Natural killer cell treated with Interleukin-12 subunit alpha and Interleukin-12 subunit beta and Interleukin-15 and Interleukin-18, amount 100 ng/mL, for 72 hours (primary cell): ENCODE data around the gene CFTR. TPM values are rescaled to one million over a fixed set of nuclear protein-coding genes. Genes with fewer than 3 reads are reported as not detected.

Source experiments
- ATAC-seq, 2 donors: fragments of 150-1000 bp; cut with Tn5 transposase in 1 of 2; sonication (Bioruptor Pico), chemical (Tn5 transposase) in 1 of 2; 2 replicates each; pipeline ENCODE4 v1.10.0; 2021
- DNase-seq: peaks from one replicate; pipeline ENCODE4 v3.0.0; 2022; ENCODE audit warnings: low spot score
- H3K27ac Mint-ChIP-seq, 2 donors: 1 replicate in 1 of 2; 2 replicates in 1 of 2; pipeline ENCODE4 v1.8.0; 2022; ENCODE audit warnings: mixed read lengths in 2 of 2, mild to moderate bottlenecking in 1 of 2, moderate library complexity in 1 of 2
- H3K27me3 Mint-ChIP-seq, 2 donors: 1 replicate in 1 of 2; 2 replicates in 1 of 2; pipeline ENCODE4 v1.8.0; 2022; ENCODE audit warnings: mixed read lengths in 2 of 2
- H3K36me3 Mint-ChIP-seq: one replicate; pipeline ENCODE4 v1.8.0; 2022; ENCODE audit warnings: mixed read lengths
- H3K4me1 Mint-ChIP-seq, 2 donors: 1 replicate in 1 of 2; 2 replicates in 1 of 2; pipeline ENCODE4 v1.8.0; 2022; ENCODE audit warnings: low read depth in 2 of 2, mixed read lengths in 2 of 2, mild to moderate bottlenecking in 1 of 2
- H3K4me3 Mint-ChIP-seq: one replicate; pipeline ENCODE4 v1.8.0; 2022; ENCODE audit warnings: mixed read lengths
- H3K9me3 Mint-ChIP-seq: 2 replicates; pipeline ENCODE4 v1.8.0; 2022; ENCODE audit warnings: mixed read lengths
- total RNA-seq, 2 donors: library from RNA; stranded (reverse); gene quantifications; one replicate each; pipeline ENCODE4 v1.2.3, GENCODE V29; 2022

The CFTR gene
- total RNA-seq, 2 donors from 2014 or later: not detected

GRCh38 chr7:117612637-117613036, 132.8 kb downstream of the CFTR start:
- no peak for DNase-seq
- no peak for ATAC-seq
- no peaks in the 10 kb centered on the region for H3K27me3 Mint-ChIP-seq
- no peak overlapping the region for H3K27ac Mint-ChIP-seq
- no peaks in the 10 kb centered on the region for H3K4me1 Mint-ChIP-seq
- H3K9me3 Mint-ChIP-seq: no peaks in the 10 kb centered on the region
- no peaks in the 10 kb centered on the region for H3K36me3 Mint-ChIP-seq
- H3K4me3 Mint-ChIP-seq: no peak overlapping the region

DNA sequence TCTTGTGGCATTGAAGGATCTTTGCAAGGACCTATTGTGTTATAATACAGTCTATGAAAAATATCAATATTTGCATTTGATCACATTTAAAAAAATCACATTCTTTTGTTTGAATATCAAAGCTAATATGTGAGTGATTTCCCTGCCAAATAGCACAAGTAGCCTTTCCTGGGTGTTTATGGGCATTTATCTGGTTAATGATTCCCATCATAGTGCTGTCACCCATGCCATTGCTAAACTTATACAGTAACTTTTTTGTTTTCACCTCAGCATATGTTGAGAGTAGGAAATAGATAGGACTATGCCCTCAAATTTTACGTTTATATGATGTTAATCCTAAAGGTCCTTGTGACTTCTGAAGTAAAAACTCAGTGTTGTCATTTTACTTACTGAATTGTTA, 136.9 kb downstream of the CFTR start:
- Mint-ChIP-seq H3K36me3 (no peaks in the 10 kb centered on the region), H3K27ac (no peak overlapping the region), H3K4me3 (no peak overlapping the region), H3K27me3 (no peaks in the 10 kb centered on the region), H3K4me1 (no peaks in the 10 kb centered on the region), H3K9me3 (no peaks in the 10 kb centered on the region)
- DNase-seq (no peak), ATAC-seq (no peak)

- Mint-ChIP-seq H3K4me3 (no peak overlapping the region), H3K36me3 (no peaks in the 10 kb centered on the region), H3K4me1 (no peaks in the 10 kb centered on the region), H3K9me3 (no peaks in the 10 kb centered on the region), H3K27me3 (no peaks in the 10 kb centered on the region), H3K27ac (no peak overlapping the region)
- ATAC-seq: no peak
- no peak for DNase-seq
Measured at GRCh38 chr7:117619681-117620080, 139.9 kb downstream of the CFTR start.

DNA sequence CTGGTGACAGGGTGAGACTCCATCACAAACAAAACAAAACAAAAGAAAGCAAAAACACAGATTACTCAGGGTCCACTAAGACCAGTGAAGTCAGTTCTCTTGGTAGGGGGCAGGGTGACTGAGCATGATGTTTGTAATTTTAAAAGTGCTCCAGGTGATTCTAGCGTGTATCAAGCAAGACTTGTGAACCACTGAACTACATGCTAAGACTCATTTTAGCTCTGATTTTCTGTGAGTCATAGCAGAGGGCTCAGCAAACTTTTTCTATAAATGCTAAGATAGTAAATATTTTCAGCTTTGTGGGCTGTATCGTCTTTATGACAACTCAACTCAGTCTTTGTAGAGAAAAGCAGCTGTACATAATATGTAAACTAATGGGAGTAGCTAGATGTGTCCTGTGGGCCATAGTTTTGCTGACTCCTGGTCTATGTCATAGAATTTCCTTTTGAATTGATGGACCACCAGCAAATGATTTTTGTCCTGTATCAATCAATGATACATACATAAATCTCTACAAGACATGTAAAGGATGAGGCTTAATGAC, 141.3 kb downstream of the CFTR start:
- ATAC-seq: no peak
- no peaks in the 10 kb centered on the region for H3K4me1 Mint-ChIP-seq

GRCh38 chr7:117623606-117624005, 143.8 kb downstream of the CFTR start:
- DNase-seq (no peak), ATAC-seq (no peak)
- no peaks in the 10 kb centered on the region for H3K27me3 Mint-ChIP-seq
- no peak overlapping the region for H3K4me3 Mint-ChIP-seq
- no peak overlapping the region for H3K27ac Mint-ChIP-seq
- no peaks in the 10 kb centered on the region for H3K36me3 Mint-ChIP-seq
- no peaks in the 10 kb centered on the region for H3K9me3 Mint-ChIP-seq
- H3K4me1 Mint-ChIP-seq: no peaks in the 10 kb centered on the region

More for the DNA sequence above, 141.3 kb downstream of the CFTR start:
- Mint-ChIP-seq H3K27ac (no peak overlapping the region), H3K4me3 (no peak overlapping the region), H3K27me3 (no peaks in the 10 kb centered on the region), H3K36me3 (no peaks in the 10 kb centered on the region), H3K9me3 (no peaks in the 10 kb centered on the region)
- DNase-seq: no peak

DNA sequence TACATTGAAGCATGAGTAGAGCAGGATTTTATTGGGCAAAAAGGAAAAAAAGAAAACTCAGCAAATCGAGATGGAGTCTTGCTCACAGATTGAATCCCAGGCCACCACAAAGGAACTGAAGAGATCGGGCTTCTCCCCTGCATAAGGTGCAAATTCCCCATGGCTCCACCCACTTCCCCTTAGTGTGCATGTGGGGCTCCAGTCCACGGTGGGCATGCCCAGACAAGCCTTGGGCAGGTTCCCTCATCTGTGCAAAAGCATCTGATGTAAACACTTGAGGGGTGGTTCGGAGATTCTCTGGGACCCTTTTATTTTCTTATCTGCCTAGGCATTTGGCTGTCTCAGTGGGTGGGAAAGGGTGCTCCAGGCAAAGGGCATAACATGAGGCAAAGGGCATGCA, 150.7 kb downstream of the CFTR start:
- DNase-seq: no peak
- Mint-ChIP-seq H3K27ac (no peak overlapping the region), H3K36me3 (no peaks in the 10 kb centered on the region), H3K4me1 (no peaks in the 10 kb centered on the region), H3K9me3 (peaks cover 4% of the 10 kb centered on the region), H3K4me3 (no peak overlapping the region), H3K27me3 (no peaks in the 10 kb centered on the region)
- ATAC-seq: no peak

DNA sequence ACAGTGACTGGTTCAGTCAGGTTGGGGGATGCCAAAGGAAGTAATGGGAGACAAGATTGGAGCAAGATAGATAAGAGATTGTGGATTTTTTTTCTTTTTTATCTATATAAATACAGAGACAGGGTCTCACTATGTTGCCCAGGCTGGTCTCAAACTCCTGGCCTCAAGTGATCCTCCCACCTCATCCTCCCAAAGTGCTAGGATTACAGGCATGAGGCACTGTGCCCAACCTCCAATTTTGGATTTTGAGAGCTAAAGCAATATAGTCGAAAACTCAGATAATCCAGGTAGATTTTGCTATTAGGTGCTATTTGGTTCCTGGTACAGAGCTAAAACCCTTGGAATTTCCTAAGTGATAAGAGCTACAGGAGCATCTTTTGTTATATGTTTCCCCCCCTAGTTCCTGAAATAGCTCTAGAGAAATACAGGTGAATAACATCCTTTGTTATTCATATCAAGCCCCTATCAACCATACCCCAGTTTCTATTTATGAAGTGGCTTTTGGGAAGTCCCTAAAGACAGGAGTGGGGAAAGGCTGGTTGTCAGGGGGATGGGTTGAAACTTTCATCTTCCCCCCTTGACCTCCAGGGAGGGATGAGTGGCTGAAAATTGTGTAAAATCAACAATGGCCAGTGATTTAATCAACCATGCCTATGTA, 151.2 kb downstream of the CFTR start:
- Mint-ChIP-seq H3K27ac (no peak overlapping the region), H3K9me3 (peaks cover 4% of the 10 kb centered on the region), H3K36me3 (no peaks in the 10 kb centered on the region), H3K27me3 (no peaks in the 10 kb centered on the region), H3K4me1 (no peaks in the 10 kb centered on the region), H3K4me3 (no peak overlapping the region)
- DNase-seq (no peak), ATAC-seq (no peak)

GRCh38 chr7:117631652-117632051, 151.8 kb downstream of the CFTR start:
- H3K36me3 Mint-ChIP-seq: no peaks in the 10 kb centered on the region
- peaks cover 4% of the 10 kb centered on the region for H3K9me3 Mint-ChIP-seq
- H3K27ac Mint-ChIP-seq: no peak overlapping the region
- H3K27me3 Mint-ChIP-seq: no peaks in the 10 kb centered on the region
- DNase-seq: no peak
- no peak for ATAC-seq
- H3K4me3 Mint-ChIP-seq: no peak overlapping the region
- H3K4me1 Mint-ChIP-seq: no peaks in the 10 kb centered on the region

GRCh38 chr7:117637937-117638336, 158.1 kb downstream of the CFTR start:
- Mint-ChIP-seq H3K36me3 (no peaks in the 10 kb centered on the region), H3K9me3 (peaks cover 5% of the 10 kb centered on the region), H3K4me3 (no peak overlapping the region), H3K4me1 (no peaks in the 10 kb centered on the region), H3K27ac (no peak overlapping the region), H3K27me3 (no peaks in the 10 kb centered on the region)
- ATAC-seq (no peak), DNase-seq (no peak)

DNA sequence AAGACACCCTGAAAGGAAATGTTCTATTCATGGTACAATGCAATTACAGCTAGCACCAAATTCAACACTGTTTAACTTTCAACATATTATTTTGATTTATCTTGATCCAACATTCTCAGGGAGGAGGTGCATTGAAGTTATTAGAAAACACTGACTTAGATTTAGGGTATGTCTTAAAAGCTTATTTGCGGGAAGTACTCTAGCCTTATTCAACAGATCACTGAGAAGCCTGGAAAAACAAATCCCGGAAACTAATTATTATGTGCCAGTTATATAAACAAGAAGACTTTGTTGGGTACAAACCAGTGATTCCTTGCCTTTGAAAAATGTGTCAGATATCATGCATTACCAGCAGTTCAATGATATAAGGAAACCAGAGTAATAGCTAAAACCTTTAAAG, 160.1 kb downstream of the CFTR start:
- DNase-seq (no peak), ATAC-seq (no peak)
- Mint-ChIP-seq H3K36me3 (no peaks in the 10 kb centered on the region), H3K27ac (no peak overlapping the region), H3K27me3 (no peaks in the 10 kb centered on the region), H3K9me3 (peaks cover 5% of the 10 kb centered on the region), H3K4me1 (no peaks in the 10 kb centered on the region), H3K4me3 (no peak overlapping the region)

GRCh38 chr7:117640465-117640864, 160.6 kb downstream of the CFTR start:
- H3K9me3 Mint-ChIP-seq: peaks cover 5% of the 10 kb centered on the region
- H3K27ac Mint-ChIP-seq: no peak overlapping the region
- no peaks in the 10 kb centered on the region for H3K4me1 Mint-ChIP-seq
- H3K36me3 Mint-ChIP-seq: no peaks in the 10 kb centered on the region
- ATAC-seq: no peak
- no peak overlapping the region for H3K4me3 Mint-ChIP-seq
- H3K27me3 Mint-ChIP-seq: no peaks in the 10 kb centered on the region
- DNase-seq: no peak

GRCh38 chr7:117645481-117646165, 165.8 kb downstream of the CFTR start:
- H3K9me3 Mint-ChIP-seq: peaks cover 6% of the 10 kb centered on the region
- no peak overlapping the region for H3K27ac Mint-ChIP-seq
- no peaks in the 10 kb centered on the region for H3K27me3 Mint-ChIP-seq
- DNase-seq (no peak), ATAC-seq (no peak)
- peaks cover 5% of the 10 kb centered on the region for H3K36me3 Mint-ChIP-seq
- H3K4me1 Mint-ChIP-seq: no peaks in the 10 kb centered on the region
- no peak overlapping the region for H3K4me3 Mint-ChIP-seq

DNA sequence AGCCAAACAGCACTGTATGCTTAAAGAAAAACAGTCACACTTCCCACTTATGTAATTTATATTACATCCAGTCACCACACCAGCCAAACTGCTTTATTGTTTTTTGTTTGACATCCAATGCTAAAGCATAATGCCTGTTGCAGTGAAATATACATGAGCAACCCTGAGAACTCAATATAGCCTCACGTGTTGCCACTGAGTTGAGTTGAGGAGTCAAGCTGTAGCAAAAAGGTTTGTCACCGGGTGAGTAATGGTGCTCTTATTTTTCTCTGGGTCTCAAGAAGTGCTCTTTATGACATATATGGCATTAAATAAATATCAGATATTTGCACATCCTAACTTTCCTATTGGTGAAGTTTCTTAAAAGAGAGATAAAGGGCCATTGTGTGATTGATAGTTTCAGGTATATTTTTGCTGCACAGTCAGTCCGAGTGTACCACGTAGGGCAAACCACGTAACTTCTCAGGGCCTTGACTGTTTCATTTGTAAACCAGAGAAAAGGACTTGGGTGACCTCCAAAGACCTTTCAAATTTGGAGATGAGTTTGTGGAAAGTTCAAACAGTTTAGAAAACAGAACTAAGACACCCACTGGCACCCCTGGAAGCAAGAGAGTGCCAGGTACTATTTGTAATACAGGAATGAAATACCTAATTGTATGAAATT, 168.5 kb downstream of the CFTR start:
- Mint-ChIP-seq H3K27ac (no peak overlapping the region), H3K36me3 (peaks cover 5% of the 10 kb centered on the region), H3K27me3 (no peaks in the 10 kb centered on the region), H3K9me3 (peaks cover 6% of the 10 kb centered on the region), H3K4me1 (no peaks in the 10 kb centered on the region), H3K4me3 (no peak overlapping the region)
- no peak for ATAC-seq
- DNase-seq: no peak

DNA sequence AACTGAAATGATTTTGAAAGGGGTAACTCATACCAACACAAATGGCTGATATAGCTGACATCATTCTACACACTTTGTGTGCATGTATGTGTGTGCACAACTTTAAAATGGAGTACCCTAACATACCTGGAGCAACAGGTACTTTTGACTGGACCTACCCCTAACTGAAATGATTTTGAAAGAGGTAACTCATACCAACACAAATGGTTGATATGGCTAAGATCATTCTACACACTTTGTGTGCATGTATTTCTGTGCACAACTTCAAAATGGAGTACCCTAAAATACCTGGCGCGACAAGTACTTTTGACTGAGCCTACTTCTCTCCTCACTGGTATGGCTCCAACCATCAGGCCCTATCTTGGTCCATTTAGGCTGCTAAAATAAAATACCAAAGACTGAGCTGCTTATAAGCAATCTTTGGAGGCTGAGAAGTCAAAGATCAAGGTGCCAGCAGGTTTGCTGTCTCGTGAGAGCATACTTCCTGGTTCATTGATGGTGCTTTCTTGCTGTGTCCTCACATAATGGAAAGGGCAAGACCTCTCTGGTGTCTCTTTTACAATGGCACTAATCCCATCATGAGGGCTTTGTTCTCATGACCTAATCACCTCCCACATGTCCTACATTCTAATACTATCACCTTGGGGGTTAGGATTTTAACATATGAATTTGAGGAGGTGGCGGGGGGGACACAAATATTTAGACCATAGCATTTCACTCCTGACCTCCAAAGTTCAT, 173.3 kb downstream of the CFTR start:
- no peaks in the 10 kb centered on the region for H3K27me3 Mint-ChIP-seq
- no peaks in the 10 kb centered on the region for H3K4me1 Mint-ChIP-seq
- no peak for DNase-seq
- H3K9me3 Mint-ChIP-seq: peaks cover 13% of the 10 kb centered on the region
- H3K36me3 Mint-ChIP-seq: no peaks in the 10 kb centered on the region
- H3K27ac Mint-ChIP-seq: no peak overlapping the region
- H3K4me3 Mint-ChIP-seq: no peak overlapping the region
- no peak for ATAC-seq
